Stomach (tissue), 9 donors: ENCODE results near the gene MAPK13. TPM values are rescaled to one million over a fixed set of nuclear protein-coding genes. Genes with fewer than 3 reads are reported as not detected.
A peak's percentile ranks its signal among the peaks of the same experiment; 100 is the strongest.
"Not testable (repeated sequence)": the region's sequence is repeated elsewhere in the genome, so short reads cannot be mapped to it uniquely, and the experiment has no call there.

ENCODE experiments used
- DNase-seq, 2 donors: peaks; one replicate each; pipeline versions ENCODE4 v3.0.0 to v3.0.0-alpha.2; 2013 to 2019
- H3K27ac ChIP-seq, 5 donors: fragments of 200-600 bp in 4 of 5; sonication (generic) in 4 of 5; one replicate each; pipeline ENCODE4 v1.5.1; 2013 to 2019; ENCODE audit warnings: mild to moderate bottlenecking in 1 of 5, moderate library complexity in 1 of 5
- H3K27me3 ChIP-seq, 3 donors: fragments of 200-600 bp; sonication (generic); one replicate each; pipeline ENCODE4 v1.5.1; 2017 to 2019; ENCODE audit warnings: mixed run types in 1 of 3
- H3K36me3 ChIP-seq, 4 donors: fragments of 200-600 bp; sonication (generic); 1 replicate in 3 of 4; 2 replicates in 1 of 4; pipeline ENCODE4 v1.5.1; 2016 to 2019
- H3K4me1 ChIP-seq, 4 donors: fragments of 200-600 bp; sonication (generic); one replicate each; pipeline ENCODE4 v1.5.1; 2016 to 2019
- H3K4me3 ChIP-seq, 4 donors: fragments of 200-600 bp; sonication (generic) in 3 of 4; one replicate each; pipeline ENCODE4 v1.5.1; 2016 to 2019; ENCODE audit warnings: mild to moderate bottlenecking in 1 of 4
- H3K9me3 ChIP-seq, 4 donors: fragments of 200-600 bp; sonication (generic); one replicate each; pipeline ENCODE4 v1.5.1; 2016 to 2019
- CTCF ChIP-seq, 7 experiments: fragments of 450-650 bp in 4 of 7; fragments of 200-600 bp in 3 of 7; sonication (generic) in 3 of 7; IDR thresholded peaks; one replicate each; pipeline ENCODE4 v1.5.1; 2016 to 2019; ENCODE audit warnings: antibody characterized with exemption in 7 of 7, control low read depth in 2 of 7, mild to moderate bottlenecking in 1 of 7
- EP300 ChIP-seq: sonication (generic); formaldehyde crosslinking; IDR thresholded peaks from one replicate; pipeline ENCODE4 v1.6.1; 2017; ENCODE audit warnings: antibody characterized with exemption
- POLR2A ChIP-seq, 4 donors: fragments of 450-650 bp; IDR thresholded peaks; one replicate each; pipeline ENCODE4 v1.6.1; 2016; ENCODE audit warnings: antibody characterized with exemption in 4 of 4, control low read depth in 2 of 4, mild to moderate bottlenecking in 1 of 4, moderate library complexity in 1 of 4
- POLR2AphosphoS5 ChIP-seq, 3 donors: sonication (generic); formaldehyde crosslinking; IDR thresholded peaks; one replicate each; pipeline ENCODE4 v1.6.1; 2016; ENCODE audit warnings: antibody characterized with exemption in 3 of 3
- WGBS, 5 donors: extraction: QIAGEN DNeasy Blood & Tissue Kit in 3 of 5; methylation state at CpG; one replicate each; pipeline versions ENCODE4 v1.1.5 to v1.1.7; 2013 to 2018; 5-methylcytosine and 5-hydroxymethylcytosine counted together
- intact Hi-C: fragments of 100-400 bp; cut with DNase I; formaldehyde crosslinking; loops from one replicate; pipeline ENCODE4 v1.15.1; 2023; ENCODE audit warnings: low total_unique reads
- polyA plus RNA-seq, 3 donors: library from polyadenylated mRNA; stranded (reverse); fragments of 200-250 nt; gene quantifications; one replicate each; pipeline ENCODE4 v1.2.3, GENCODE V29; 2013
- total RNA-seq, 5 donors: library from RNA; depleted of rRNA; stranded (reverse); fragments of >200 nt; gene quantifications; one replicate each; pipeline versions ENCODE4 v1.1.0 to v1.2.3, GENCODE V29; 2014 to 2016
- donor health status: healthy with polysubstance abuse.
- donor health status: Bipolar disorder and iron deficiency.
- donor health status: healthy.

The MAPK13 gene
- total and polyA plus RNA-seq, 8 donors = 19.8 to 95.9 (median 34.5) TPM

- Histone ChIP-seq H3K27me3 (no peaks in the 10 kb centered on the region), H3K9me3 (no peaks in the 10 kb centered on the region), H3K27ac (peak overlapping the region in 3 of 5 donors; percentile 3 to 14 (median 13)), H3K4me3 (peak overlapping the region in 2 of 4 donors; percentile 17 to 29), H3K4me1 (peaks cover 22 to 69% (median 29%) of the 10 kb centered on the region in 4 donors), H3K36me3 (no peaks in the 10 kb centered on the region)
- DNase-seq = peak; percentile 86 to 93
- intact Hi-C loops = no loop called here
- 33 to 49% (median 35%) methylated on average over 8 to 10 of the region's 10 CpGs for WGBS, 5 donors
- TF ChIP-seq CTCF (IDR thresholded peaks at IDR 0.05) (peak in 5 of 7 experiments; percentile 69 to 85 (median 79)), EP300 (no peak)
Measured at GRCh38 chr6:36123270-36124139, 6.8 kb upstream of the MAPK13 start.

GRCh38 chr6:36124346-36124745 is 6.0 kb upstream of the MAPK13 start:
- peaks cover 21 to 61% (median 25%) of the 10 kb centered on the region in 4 donors for H3K4me1 ChIP-seq
- DNase-seq, H3K36me3 ChIP-seq, H3K9me3 ChIP-seq, intact Hi-C loops, H3K27me3 ChIP-seq: not testable (repeated sequence)
- H3K4me3 ChIP-seq = peak overlapping the region in 2 of 4 donors; percentile 17 to 29
- WGBS, 5 donors = 78 to 88% (median 83%) methylated on average over 7 to 8 of the region's 8 CpGs
- peak overlapping the region in 1 of 5 donors; percentile 13 for H3K27ac ChIP-seq

- Histone ChIP-seq H3K27ac (no peak overlapping the region), H3K27me3 (peaks cover 0 to 10% (median 0%) of the 10 kb centered on the region in 3 donors), H3K4me1 (peaks cover 22 to 61% (median 27%) of the 10 kb centered on the region in 4 donors), H3K36me3 (no peaks in the 10 kb centered on the region), H3K4me3 (no peak overlapping the region), H3K9me3 (no peaks in the 10 kb centered on the region)
- intact Hi-C loops = no loop called here
- 76 to 82% (median 78%) methylated on average over 3 of the region's 3 CpGs for WGBS, 5 donors
- no peak for DNase-seq
- TF ChIP-seq CTCF (IDR thresholded peaks at IDR 0.05) (no peak), POLR2AphosphoS5 (IDR thresholded peaks at IDR 0.05) (no peak), POLR2A (IDR thresholded peaks at IDR 0.05) (no peak), EP300 (no peak)
Measured at GRCh38 chr6:36124881-36125280, 5.4 kb upstream of the MAPK13 start.

GRCh38 chr6:36125575-36125974 is 4.7 kb upstream of the MAPK13 start:
- Histone ChIP-seq H3K4me3 (no peak overlapping the region), H3K4me1 (peaks cover 20 to 59% (median 30%) of the 10 kb centered on the region in 4 donors), H3K9me3 (no peaks in the 10 kb centered on the region), H3K36me3 (no peaks in the 10 kb centered on the region), H3K27ac (no peak overlapping the region), H3K27me3 (peaks cover 0 to 15% (median 0%) of the 10 kb centered on the region in 3 donors)
- TF ChIP-seq CTCF (IDR thresholded peaks at IDR 0.05) (no peak), POLR2AphosphoS5 (IDR thresholded peaks at IDR 0.05) (no peak), EP300 (no peak), POLR2A (IDR thresholded peaks at IDR 0.05) (no peak)
- no peak for DNase-seq
- intact Hi-C loops = no loop called here
- WGBS, 5 donors = 70 to 84% (median 76%) methylated on average over 8 of the region's 8 CpGs

- intact Hi-C loops = no loop called here
- Histone ChIP-seq H3K9me3 (no peaks in the 10 kb centered on the region), H3K27me3 (peaks cover 0 to 21% (median 0%) of the 10 kb centered on the region in 3 donors), H3K4me1 (peaks cover 15 to 59% (median 30%) of the 10 kb centered on the region in 4 donors), H3K4me3 (no peak overlapping the region), H3K36me3 (no peaks in the 10 kb centered on the region), H3K27ac (no peak overlapping the region)
- no peak for DNase-seq
- TF ChIP-seq POLR2AphosphoS5 (IDR thresholded peaks at IDR 0.05) (no peak), CTCF (IDR thresholded peaks at IDR 0.05) (no peak), EP300 (no peak), POLR2A (IDR thresholded peaks at IDR 0.05) (no peak)
- 77 to 96% (median 87%) methylated on average over 2 of the region's 2 CpGs for WGBS, 5 donors
Measured at GRCh38 chr6:36126121-36126520, 4.2 kb upstream of the MAPK13 start.
